ENCODE measurements around the gene IRS2. TPM values are rescaled to one million over a fixed set of nuclear protein-coding genes. Genes with fewer than 3 reads are reported as not detected.

The IRS2 gene, protein sequence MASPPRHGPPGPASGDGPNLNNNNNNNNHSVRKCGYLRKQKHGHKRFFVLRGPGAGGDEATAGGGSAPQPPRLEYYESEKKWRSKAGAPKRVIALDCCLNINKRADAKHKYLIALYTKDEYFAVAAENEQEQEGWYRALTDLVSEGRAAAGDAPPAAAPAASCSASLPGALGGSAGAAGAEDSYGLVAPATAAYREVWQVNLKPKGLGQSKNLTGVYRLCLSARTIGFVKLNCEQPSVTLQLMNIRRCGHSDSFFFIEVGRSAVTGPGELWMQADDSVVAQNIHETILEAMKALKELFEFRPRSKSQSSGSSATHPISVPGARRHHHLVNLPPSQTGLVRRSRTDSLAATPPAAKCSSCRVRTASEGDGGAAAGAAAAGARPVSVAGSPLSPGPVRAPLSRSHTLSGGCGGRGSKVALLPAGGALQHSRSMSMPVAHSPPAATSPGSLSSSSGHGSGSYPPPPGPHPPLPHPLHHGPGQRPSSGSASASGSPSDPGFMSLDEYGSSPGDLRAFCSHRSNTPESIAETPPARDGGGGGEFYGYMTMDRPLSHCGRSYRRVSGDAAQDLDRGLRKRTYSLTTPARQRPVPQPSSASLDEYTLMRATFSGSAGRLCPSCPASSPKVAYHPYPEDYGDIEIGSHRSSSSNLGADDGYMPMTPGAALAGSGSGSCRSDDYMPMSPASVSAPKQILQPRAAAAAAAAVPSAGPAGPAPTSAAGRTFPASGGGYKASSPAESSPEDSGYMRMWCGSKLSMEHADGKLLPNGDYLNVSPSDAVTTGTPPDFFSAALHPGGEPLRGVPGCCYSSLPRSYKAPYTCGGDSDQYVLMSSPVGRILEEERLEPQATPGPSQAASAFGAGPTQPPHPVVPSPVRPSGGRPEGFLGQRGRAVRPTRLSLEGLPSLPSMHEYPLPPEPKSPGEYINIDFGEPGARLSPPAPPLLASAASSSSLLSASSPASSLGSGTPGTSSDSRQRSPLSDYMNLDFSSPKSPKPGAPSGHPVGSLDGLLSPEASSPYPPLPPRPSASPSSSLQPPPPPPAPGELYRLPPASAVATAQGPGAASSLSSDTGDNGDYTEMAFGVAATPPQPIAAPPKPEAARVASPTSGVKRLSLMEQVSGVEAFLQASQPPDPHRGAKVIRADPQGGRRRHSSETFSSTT (N-terminal part only)
- 0.32 and 0.76 TPM in 2 replicates for total RNA-seq

DNA sequence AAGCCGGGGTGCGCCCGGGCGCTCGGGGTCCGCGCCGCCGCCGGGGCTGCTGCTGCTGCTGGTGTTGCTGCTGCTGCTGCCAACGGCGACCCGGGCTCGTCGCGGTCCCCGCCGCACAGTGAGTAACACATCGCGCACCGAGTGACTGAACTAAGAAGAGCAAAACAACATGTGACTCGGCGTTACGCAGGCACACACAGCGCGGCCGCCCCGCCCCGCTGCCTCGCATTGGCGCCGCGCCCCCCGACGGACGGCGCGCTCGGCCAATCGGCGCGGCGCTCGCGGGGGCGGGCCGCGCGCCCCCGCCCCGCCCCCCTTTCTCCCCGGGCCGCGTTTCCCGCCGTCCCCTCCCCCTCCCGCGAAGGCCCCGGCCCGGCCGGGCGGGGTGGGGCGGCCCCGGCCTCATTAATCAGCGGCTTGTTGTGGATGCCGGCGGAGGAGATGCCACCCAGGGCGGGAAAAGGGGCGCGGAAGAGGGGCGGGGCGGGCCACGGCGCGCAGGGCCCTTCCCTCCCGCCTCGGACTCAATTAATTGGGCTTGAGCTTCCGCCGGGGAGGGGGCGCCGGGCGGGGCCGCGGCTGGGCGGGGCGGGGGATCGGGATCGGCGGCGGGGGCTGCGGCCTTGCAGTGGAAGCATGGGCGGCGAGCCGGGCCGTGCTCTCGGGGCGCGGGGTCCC, at the start of gene IRS2:
IRS2 (minus strand) TSS at position 127 of the 678 bp plus-strand sequence. CDS start 530 bp downstream, outside the sequence.

